Trophoblast cell (in vitro differentiated cells and primary cell): Measurements from ENCODE around the gene ZNF134.
A peak's percentile ranks its signal among the peaks of the same experiment; 100 is the strongest.

Source experiments
- DNase-seq, 2 donors: peaks; one replicate each; pipeline ENCODE4 v3.0.0-alpha.2; 2016
- H2AFZ ChIP-seq: 2 replicates; pipeline ENCODE4 v1.6.1; 2013; ENCODE audit warnings: low read length, moderate library complexity, mild to moderate bottlenecking; ENCODE audit not compliant: insufficient read depth, poor library complexity
- H2AK5ac ChIP-seq: 2 replicates; pipeline ENCODE4 v1.6.1; 2013; ENCODE audit warnings: mild to moderate bottlenecking, low read length
- H2BK120ac ChIP-seq: 2 replicates; pipeline ENCODE4 v1.6.1; 2013; ENCODE audit warnings: low read length, mild to moderate bottlenecking, moderate library complexity; ENCODE audit not compliant: insufficient read depth, poor library complexity
- H2BK12ac ChIP-seq: 2 replicates; pipeline ENCODE4 v1.6.1; 2013; ENCODE audit warnings: mild to moderate bottlenecking, low read length, moderate library complexity
- H2BK5ac ChIP-seq: 2 replicates; pipeline ENCODE4 v1.6.1; 2013; ENCODE audit warnings: low read length, low read depth, moderate library complexity, mild to moderate bottlenecking; ENCODE audit not compliant: poor library complexity
- H3K14ac ChIP-seq: 2 replicates; pipeline ENCODE4 v1.6.1; 2013; ENCODE audit warnings: mild to moderate bottlenecking, low read length
- H3K18ac ChIP-seq: 2 replicates; pipeline ENCODE4 v1.6.1; 2013; ENCODE audit warnings: mild to moderate bottlenecking, low read length
- H3K23ac ChIP-seq: 2 replicates; pipeline ENCODE4 v1.6.1; 2013; ENCODE audit warnings: low read length
- H3K27ac ChIP-seq: 2 replicates; pipeline ENCODE4 v1.5.1; 2013; ENCODE audit warnings: low read depth, mild to moderate bottlenecking, inconsistent platforms, low read length, moderate library complexity
- H3K27me3 ChIP-seq: 2 replicates; pipeline ENCODE4 v1.6.1; 2013; ENCODE audit warnings: inconsistent platforms, mild to moderate bottlenecking, low read length, moderate library complexity; ENCODE audit not compliant: insufficient read depth
- H3K36me3 ChIP-seq, 2 experiments: 1 replicate in 1 of 2; 2 replicates in 1 of 2; pipeline ENCODE4 v1.6.1; 2013; ENCODE audit warnings: low read length in 2 of 2, mild to moderate bottlenecking in 2 of 2, moderate library complexity in 1 of 2; ENCODE audit not compliant: insufficient read depth in 2 of 2, control insufficient read depth in 1 of 2
- H3K4ac ChIP-seq: 2 replicates; pipeline ENCODE4 v1.6.1; 2013; ENCODE audit warnings: low read depth, mild to moderate bottlenecking, low read length, moderate library complexity
- H3K4me1 ChIP-seq, 2 experiments: 1 replicate in 1 of 2; 2 replicates in 1 of 2; pipeline ENCODE4 v1.6.1; 2013; ENCODE audit warnings: low read length in 2 of 2, mild to moderate bottlenecking in 2 of 2, moderate library complexity in 1 of 2; ENCODE audit not compliant: insufficient read depth in 2 of 2, control insufficient read depth in 1 of 2
- H3K4me2 ChIP-seq: 2 replicates; pipeline ENCODE4 v1.6.1; 2013; ENCODE audit warnings: inconsistent platforms, mild to moderate bottlenecking, low read length, moderate library complexity
- H3K4me3 ChIP-seq: 2 replicates; pipeline ENCODE4 v1.5.1; 2013; ENCODE audit warnings: mild to moderate bottlenecking, low read depth, low read length, inconsistent platforms
- H3K79me1 ChIP-seq: one replicate; pipeline ENCODE4 v1.6.1; 2013; ENCODE audit warnings: low read length
- H3K79me2 ChIP-seq: 2 replicates; pipeline ENCODE4 v1.6.1; 2013; ENCODE audit warnings: low read length, mild to moderate bottlenecking; ENCODE audit not compliant: control insufficient read depth, insufficient read depth, poor library complexity
- H3K9ac ChIP-seq: 2 replicates; pipeline ENCODE4 v1.6.1; 2013; ENCODE audit warnings: mild to moderate bottlenecking, low read length
- H3K9me3 ChIP-seq: 2 replicates; pipeline ENCODE4 v1.6.1; 2013; ENCODE audit warnings: low read depth, mild to moderate bottlenecking, control low read depth, inconsistent platforms, low read length; ENCODE audit not compliant: insufficient read depth
- H4K12ac ChIP-seq: 2 replicates; pipeline ENCODE4 v1.6.1; 2013; ENCODE audit warnings: low read depth, mild to moderate bottlenecking, low read length, moderate library complexity
- H4K8ac ChIP-seq: 2 replicates; pipeline ENCODE4 v1.6.1; 2013; ENCODE audit warnings: low read depth, mild to moderate bottlenecking, low read length, moderate library complexity
- H4K91ac ChIP-seq: one replicate; pipeline ENCODE4 v1.6.1; 2013; ENCODE audit warnings: low read depth, mild to moderate bottlenecking, low read length, moderate library complexity
- WGBS: extraction: QIAGEN DNeasy Blood & Tissue Kit; methylation state at CpG from one replicate; pipeline ENCODE4 v1.1.7; 2013; ENCODE audit warnings: missing lambda C conversion rate; ENCODE audit not compliant: insufficient read length, insufficient coverage; ENCODE audit errors: extremely low coverage; 5-methylcytosine and 5-hydroxymethylcytosine counted together

The ZNF134 gene

DNA sequence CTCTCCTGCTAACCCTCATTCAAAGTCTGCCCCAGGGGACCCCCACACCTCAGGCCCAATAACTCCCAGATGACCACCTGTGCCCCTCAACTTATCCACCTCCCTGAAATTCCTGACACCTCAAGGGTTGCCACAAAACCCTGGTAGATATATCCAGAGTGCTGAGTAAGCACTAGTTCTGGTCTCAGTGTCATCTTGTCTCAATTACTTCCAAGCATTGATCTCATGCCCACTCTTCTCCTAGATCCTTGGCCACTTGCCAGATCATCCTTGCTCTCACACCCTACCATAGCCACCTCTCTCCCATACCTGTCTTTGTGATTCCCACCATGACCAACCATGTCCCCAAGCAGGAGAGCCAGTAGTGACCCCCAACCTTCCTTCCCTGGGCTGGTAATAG, 37.4 kb upstream of the ZNF134 start:
- Histone ChIP-seq H3K79me2 (peaks cover 4% of the 10 kb centered on the region), H3K9ac (no peak overlapping the region), H3K14ac (no peak overlapping the region), H2BK5ac (no peak overlapping the region), H3K23ac (no peak overlapping the region), H4K12ac (no peak overlapping the region), H2BK12ac (no peak overlapping the region), H3K9me3 (peaks cover 42% of the 10 kb centered on the region), H3K4me2 (no peak overlapping the region), H2AFZ (no peak overlapping the region), H3K27me3 (no peaks in the 10 kb centered on the region), H3K27ac (no peak overlapping the region), H3K79me1 (peaks cover 5% of the 10 kb centered on the region), H3K18ac (no peak overlapping the region), H3K4ac (no peak overlapping the region), H2AK5ac (no peak overlapping the region), H3K4me3 (no peak overlapping the region), H3K36me3 (peaks cover 30 to 53% of the 10 kb centered on the region in 2 experiments), H2BK120ac (no peak overlapping the region), H3K4me1 (peaks cover 3 to 8% of the 10 kb centered on the region in 2 experiments), H4K8ac (no peak overlapping the region), H4K91ac (no peak overlapping the region)
- no peak for DNase-seq

DNA sequence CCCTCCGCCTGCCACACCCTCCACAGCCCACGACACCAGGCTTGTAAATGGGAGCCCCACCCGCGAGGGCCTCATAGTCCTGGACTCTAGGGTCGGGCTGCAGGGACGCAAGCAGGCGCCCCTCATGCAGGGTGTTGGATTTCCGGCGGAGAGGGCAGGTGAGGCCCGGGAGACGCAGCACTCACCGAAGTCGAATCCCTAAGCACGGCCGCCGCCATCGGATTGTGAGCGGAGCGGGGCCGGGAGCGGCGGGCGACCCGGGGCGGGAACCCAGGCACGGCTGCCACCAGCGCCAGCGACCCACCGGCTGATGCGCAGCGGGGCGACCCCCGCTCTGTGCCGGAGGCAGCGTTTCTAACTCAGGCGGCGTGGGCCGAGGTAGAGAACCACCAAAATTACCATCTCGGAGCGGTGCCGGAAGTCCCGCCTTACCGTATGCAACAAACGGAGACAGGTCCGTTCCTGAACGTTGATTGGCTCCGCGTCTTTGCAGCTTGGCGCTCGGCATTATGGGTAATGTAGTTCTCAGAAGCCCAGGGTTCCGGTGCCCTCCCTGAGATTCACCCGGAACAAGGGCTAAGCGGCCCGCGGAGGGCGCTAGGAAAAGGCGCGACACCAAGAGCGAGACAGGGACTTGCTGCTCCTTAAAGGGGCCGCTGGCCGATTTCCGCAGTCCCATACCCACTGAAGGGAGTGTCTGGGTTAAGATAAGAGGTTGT, 35.4 kb upstream of the ZNF134 start, which contains the start of gene ZNF416:
Gene ZNF416, minus strand, starts transcription at position 425 of the 719 bp plus-strand sequence. Its CDS starts 207 bp downstream, at position 218.
- H3K79me2 ChIP-seq = peaks cover 7% of the 10 kb centered on the region
- peak within 1 kb of the TSS; percentile 68 for H3K4ac ChIP-seq
- no peak within 1 kb of the TSS for H3K23ac ChIP-seq
- no CpG with 5 or more reads among the region's 62 CpGs for WGBS
- H2AFZ ChIP-seq = peak within 1 kb of the TSS; percentile 88
- peaks cover 10 to 12% of the 10 kb centered on the region in 2 experiments for H3K4me1 ChIP-seq
- peaks cover 37% of the 10 kb centered on the region for H3K9me3 ChIP-seq
- peaks cover 19 to 33% of the 10 kb centered on the region in 2 experiments for H3K36me3 ChIP-seq
- peak within 1 kb of the TSS; percentile 90 for H3K4me2 ChIP-seq
- no peaks in the 10 kb centered on the region for H3K27me3 ChIP-seq
- H3K27ac ChIP-seq = no peak within 1 kb of the TSS
- DNase-seq = peak; percentile 98 to 100
- H3K18ac ChIP-seq = peak within 1 kb of the TSS; percentile 84
- H3K14ac ChIP-seq = peak within 1 kb of the TSS; percentile 88
- H2BK120ac ChIP-seq = peak within 1 kb of the TSS; percentile 38
- peak within 1 kb of the TSS; percentile 92 for H4K8ac ChIP-seq
- H2AK5ac ChIP-seq = peak within 1 kb of the TSS; percentile 38
- H3K9ac ChIP-seq = peak within 1 kb of the TSS; percentile 91
- H2BK5ac ChIP-seq = peak within 1 kb of the TSS; percentile 14
- no peak within 1 kb of the TSS for H2BK12ac ChIP-seq
- peak within 1 kb of the TSS; percentile 98 for H3K4me3 ChIP-seq
- H3K79me1 ChIP-seq = peaks cover 9% of the 10 kb centered on the region
- peak within 1 kb of the TSS; percentile 67 for H4K91ac ChIP-seq
- peak within 1 kb of the TSS; percentile 87 for H4K12ac ChIP-seq

DNA sequence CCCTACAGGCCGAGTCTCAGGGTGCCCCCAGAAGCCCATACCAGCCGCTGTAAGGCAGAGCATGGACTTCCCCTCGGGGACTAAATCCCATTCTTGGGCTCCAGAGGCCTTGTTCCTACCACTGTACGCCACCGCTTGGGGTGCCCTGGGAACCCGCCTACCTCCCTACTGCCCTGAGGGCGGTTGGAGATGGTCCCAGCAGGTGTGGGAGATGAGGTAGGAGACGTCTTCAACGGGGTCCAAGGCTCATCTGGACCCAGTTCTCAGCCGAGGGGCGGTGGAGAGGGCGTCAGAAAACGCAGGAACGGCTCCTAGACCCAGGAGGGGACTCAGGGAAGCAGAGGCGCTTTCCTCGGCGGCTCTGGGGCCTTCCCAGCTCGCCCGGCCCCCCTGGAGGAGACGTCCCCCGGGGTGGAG, 30.9 kb upstream of the ZNF134 start:
- H4K91ac ChIP-seq = peak overlapping the region; percentile 53
- DNase-seq = no peak
- no peaks in the 10 kb centered on the region for H3K27me3 ChIP-seq
- H4K8ac ChIP-seq = peak overlapping the region; percentile 95
- H3K9ac ChIP-seq = no peak overlapping the region
- H3K18ac ChIP-seq = no peak overlapping the region
- peaks cover 8% of the 10 kb centered on the region for H3K79me2 ChIP-seq
- H3K36me3 ChIP-seq = peaks cover under 1 to 7% of the 10 kb centered on the region in 2 experiments
- peaks cover 18% of the 10 kb centered on the region for H3K9me3 ChIP-seq
- no CpG with 5 or more reads among the region's 21 CpGs for WGBS
- H3K4ac ChIP-seq = peak overlapping the region; percentile 2
- no peak overlapping the region for H3K27ac ChIP-seq
- H2BK120ac ChIP-seq = peak overlapping the region; percentile 0
- H3K4me2 ChIP-seq = peak overlapping the region; percentile 91
- no peak overlapping the region for H2BK12ac ChIP-seq
- H3K23ac ChIP-seq = no peak overlapping the region
- H3K4me1 ChIP-seq = peaks cover 14% of the 10 kb centered on the region in 2 experiments
- peak overlapping the region; percentile 87 for H4K12ac ChIP-seq
- H2AK5ac ChIP-seq = no peak overlapping the region
- peak overlapping the region; percentile 16 for H3K14ac ChIP-seq
- no peak overlapping the region for H2BK5ac ChIP-seq
- peaks cover 10% of the 10 kb centered on the region for H3K79me1 ChIP-seq
- no peak overlapping the region for H3K4me3 ChIP-seq
- peak overlapping the region; percentile 69 for H2AFZ ChIP-seq

DNA sequence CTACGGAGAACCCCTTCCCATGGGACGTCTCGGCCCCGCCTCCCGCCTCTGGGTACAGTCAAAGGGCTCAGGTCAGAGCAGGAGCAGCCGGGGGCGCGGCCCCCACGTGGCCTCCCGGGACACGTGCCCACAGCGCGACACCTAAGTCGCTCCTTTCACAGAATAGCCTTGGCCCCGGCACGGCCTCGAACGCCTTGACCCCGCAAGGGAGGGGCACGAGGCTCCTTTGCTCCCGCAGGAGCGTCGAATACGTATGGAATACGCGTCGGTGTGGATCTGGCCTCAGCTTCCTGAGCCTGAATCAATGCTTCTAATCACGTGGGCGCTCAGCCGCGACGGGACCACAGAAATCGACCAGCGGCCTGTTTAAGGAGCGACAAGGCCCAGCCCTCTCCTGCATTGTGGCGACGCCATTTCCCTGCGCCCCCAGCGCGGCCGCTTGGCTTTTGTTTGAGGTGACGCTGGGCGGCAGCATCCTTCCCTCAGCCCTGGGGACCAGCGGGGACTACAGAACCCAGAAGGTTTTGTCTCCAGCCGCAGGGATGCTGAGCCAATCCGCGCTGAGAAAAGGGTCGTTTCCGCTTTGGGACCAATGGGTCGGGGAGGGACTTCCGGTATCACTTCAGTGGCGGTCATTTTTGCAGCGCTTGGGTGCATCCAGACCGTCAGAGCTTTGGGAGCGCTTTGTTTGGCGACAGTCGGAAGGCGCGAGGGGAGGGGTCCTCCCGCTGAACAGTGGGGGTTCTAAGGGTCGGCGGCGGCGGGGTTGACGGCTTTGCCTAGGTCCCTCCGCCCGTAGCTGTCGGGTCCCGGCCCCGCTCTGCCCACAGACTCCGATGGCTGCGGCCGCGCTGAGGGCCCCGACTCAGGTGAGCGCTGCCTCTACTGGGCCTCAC, 30.3 kb upstream of the ZNF134 start, which contains the start of gene ZIK1:
Gene ZIK1, plus strand, starts transcription at position 625 of the 896 bp plus-strand sequence. Its CDS starts 212 bp downstream, at position 837.
- no peak within 1 kb of the TSS for H2BK12ac ChIP-seq
- H4K12ac ChIP-seq = peak within 1 kb of the TSS; percentile 87
- peak within 1 kb of the TSS; percentile 53 for H4K91ac ChIP-seq
- H3K4me2 ChIP-seq = peak within 1 kb of the TSS; percentile 91
- peak within 1 kb of the TSS; percentile 95 for H4K8ac ChIP-seq
- no CpG with 5 or more reads among the region's 76 CpGs for WGBS
- no peak within 1 kb of the TSS for H3K23ac ChIP-seq
- H3K36me3 ChIP-seq = peaks cover 7 to 14% of the 10 kb centered on the region in 2 experiments
- H3K18ac ChIP-seq = peak within 1 kb of the TSS; percentile 35
- peak within 1 kb of the TSS; percentile 86 for H3K4me3 ChIP-seq
- H3K4me1 ChIP-seq = peaks cover 11 to 13% of the 10 kb centered on the region in 2 experiments
- H3K79me1 ChIP-seq = peaks cover 6% of the 10 kb centered on the region
- peak within 1 kb of the TSS; percentile 86 for H2AFZ ChIP-seq
- no peak within 1 kb of the TSS for H2BK5ac ChIP-seq
- H3K79me2 ChIP-seq = peaks cover 4% of the 10 kb centered on the region
- peak within 1 kb of the TSS; percentile 16 for H3K14ac ChIP-seq
- H3K9ac ChIP-seq = peak within 1 kb of the TSS; percentile 85
- peak within 1 kb of the TSS; percentile 0 for H2BK120ac ChIP-seq
- peaks cover 21% of the 10 kb centered on the region for H3K9me3 ChIP-seq
- H3K4ac ChIP-seq = peak within 1 kb of the TSS; percentile 52
- DNase-seq = peak; percentile 29 to 74
- no peak within 1 kb of the TSS for H3K27ac ChIP-seq
- peak within 1 kb of the TSS; percentile 30 for H2AK5ac ChIP-seq
- H3K27me3 ChIP-seq = no peaks in the 10 kb centered on the region
